GM23338 (cell line): ENCODE measurements around the gene SH3RF3. TPM values are rescaled to one million over a fixed set of nuclear protein-coding genes. Genes with fewer than 3 reads are reported as not detected.

Experiments used
- ATAC-seq: fragments of 200-7000 bp; cut with Tn5 transposase; 3 replicates; pipeline ENCODE4 v1.9.1; 2020
- DNase-seq: peaks from one replicate; pipeline ENCODE4 v3.0.0-alpha.2; 2015; ENCODE audit warnings: low spot score
- H2AFZ ChIP-seq: fragments of 200-600 bp; sonication (generic); 2 replicates; pipeline ENCODE4 v1.8.0; 2016; ENCODE audit warnings: antibody characterized with exemption, mild to moderate bottlenecking, moderate library complexity
- H3F3A ChIP-seq: fragments of 200-600 bp; sonication (generic); replicated peaks from 2 replicates; pipeline ENCODE4 v1.8.0; 2017; ENCODE audit warnings: antibody characterized with exemption, mixed run types, low read depth
- H3K27ac ChIP-seq: fragments of 200-600 bp; sonication (generic); 2 replicates; pipeline ENCODE4 v1.6.1; 2016; ENCODE audit warnings: low read depth
- H3K27me3 ChIP-seq: fragments of 200-600 bp; sonication (generic); 2 replicates; pipeline ENCODE4 v1.8.0; 2016; ENCODE audit warnings: mild to moderate bottlenecking, mixed run types, moderate library complexity; ENCODE audit not compliant: insufficient read depth
- H3K36me3 ChIP-seq: fragments of 200-600 bp; sonication (generic); 2 replicates; pipeline ENCODE4 v1.8.0; 2016; ENCODE audit warnings: mild to moderate bottlenecking; ENCODE audit not compliant: insufficient read depth
- H3K4me1 ChIP-seq: fragments of 200-600 bp; sonication (generic); 2 replicates; pipeline ENCODE4 v1.8.0; 2016; ENCODE audit warnings: mild to moderate bottlenecking, moderate library complexity; ENCODE audit not compliant: insufficient read depth
- H3K4me2 ChIP-seq: fragments of 200-600 bp; sonication (generic); 2 replicates; pipeline ENCODE4 v1.7.1; 2017; ENCODE audit warnings: mixed run types
- H3K4me3 ChIP-seq: fragments of 200-600 bp; sonication (generic); 2 replicates; pipeline ENCODE4 v1.6.1; 2016; ENCODE audit warnings: mixed run types
- H3K79me2 ChIP-seq: fragments of 200-600 bp; sonication (generic); replicated peaks from 2 replicates; pipeline ENCODE4 v1.8.0; 2017; ENCODE audit warnings: mild to moderate bottlenecking; ENCODE audit not compliant: insufficient read depth
- H3K9me2 ChIP-seq: fragments of 200-600 bp; sonication (generic); 2 replicates; pipeline ENCODE4 v1.8.0; 2017; ENCODE audit not compliant: insufficient read depth
- H4K20me1 ChIP-seq: fragments of 200-600 bp; sonication (generic); replicated peaks from 2 replicates; pipeline ENCODE4 v1.8.0; 2017; ENCODE audit warnings: mild to moderate bottlenecking; ENCODE audit not compliant: insufficient read depth
- H3K27ac Mint-ChIP-seq: 2 replicates; pipeline ENCODE4 v1.8.0; 2020; ENCODE audit warnings: inconsistent platforms, mild to moderate bottlenecking, moderate library complexity, mixed read lengths
- H3K27me3 Mint-ChIP-seq: 3 replicates; pipeline ENCODE4 v1.8.0; 2022; ENCODE audit warnings: low read depth, mild to moderate bottlenecking, moderate library complexity, mixed read lengths, inconsistent platforms; ENCODE audit not compliant: insufficient read depth, poor library complexity
- H3K36me3 Mint-ChIP-seq: 3 replicates; pipeline ENCODE4 v1.8.0; 2021; ENCODE audit warnings: low read depth, mild to moderate bottlenecking, inconsistent platforms, moderate library complexity, mixed read lengths
- H3K4me1 Mint-ChIP-seq: 3 replicates; pipeline ENCODE4 v1.8.0; 2020; ENCODE audit warnings: mild to moderate bottlenecking, inconsistent platforms, mixed read lengths
- H3K4me3 Mint-ChIP-seq: 3 replicates; pipeline ENCODE4 v1.8.0; 2021; ENCODE audit warnings: moderate library complexity, mild to moderate bottlenecking, inconsistent platforms, mixed read lengths
- H3K9me3 Mint-ChIP-seq: 3 replicates; pipeline ENCODE4 v1.8.0; 2020; ENCODE audit warnings: moderate library complexity, mild to moderate bottlenecking, inconsistent platforms, mixed read lengths
- CREB1 ChIP-seq: fragments of 250-450 bp; sonication (Bioruptor Pico); IDR thresholded peaks from 2 replicates; pipeline ENCODE4 v1.5.0; 2020; ENCODE audit warnings: low read depth, mild to moderate bottlenecking, moderate library complexity
- CTCF ChIP-seq, 2 experiments: fragments of 200-600 bp in 1 of 2; sonication (generic) in 1 of 2; conservative IDR thresholded peaks; 2 replicates each; pipeline versions ENCODE4 v1.5.1 to v1.6.1; 2016 to 2017; ENCODE audit warnings: antibody characterized with exemption in 2 of 2, low read depth in 2 of 2, mild to moderate bottlenecking in 2 of 2, moderate library complexity in 1 of 2
- ETS1 ChIP-seq: IDR thresholded peaks from 2 replicates; pipeline ENCODE4 v1.6.1; 2016; ENCODE audit warnings: antibody characterized with exemption
- EZH2 ChIP-seq: fragments of 200-600 bp; sonication (generic); IDR thresholded peaks from one replicate; pipeline ENCODE4 v1.8.0; 2017; ENCODE audit warnings: antibody characterized with exemption, mild to moderate bottlenecking, low read depth; ENCODE audit not compliant: unreplicated experiment
- EZH2phosphoT487 ChIP-seq: fragments of 200-600 bp; sonication (generic); IDR thresholded peaks from one replicate; pipeline ENCODE4 v1.8.1; 2018; ENCODE audit warnings: antibody characterized with exemption; ENCODE audit not compliant: unreplicated experiment
- JUNB ChIP-seq: IDR thresholded peaks from one replicate; pipeline ENCODE4 v1.6.1; 2016; ENCODE audit warnings: antibody characterized with exemption; ENCODE audit not compliant: unreplicated experiment
- NANOG ChIP-seq: IDR thresholded peaks from 2 replicates; pipeline ENCODE4 v1.6.1; 2016; ENCODE audit warnings: antibody characterized with exemption, borderline replicate concordance
- POLR2AphosphoS5 ChIP-seq: IDR thresholded peaks from 2 replicates; pipeline ENCODE4 v1.6.1; 2016; ENCODE audit warnings: antibody characterized with exemption, low read depth
- REST ChIP-seq: IDR thresholded peaks from one replicate; pipeline ENCODE4 v1.6.1; 2018; ENCODE audit warnings: antibody characterized with exemption; ENCODE audit not compliant: unreplicated experiment
- STAT1 ChIP-seq: IDR thresholded peaks from one replicate; pipeline ENCODE4 v1.6.1; 2016; ENCODE audit warnings: antibody characterized with exemption; ENCODE audit not compliant: unreplicated experiment
- ZNF114 ChIP-seq: fragments of 250-450 bp; sonication (Bioruptor Pico); IDR thresholded peaks from 2 replicates; pipeline ENCODE4 v1.5.0; 2020; ENCODE audit warnings: mild to moderate bottlenecking, moderate library complexity
- ZNF331 ChIP-seq: fragments of 250-450 bp; sonication (Bioruptor Pico); IDR thresholded peaks from 2 replicates; pipeline ENCODE4 v1.5.0; 2020; ENCODE audit warnings: low read depth, mild to moderate bottlenecking, moderate library complexity
- ZNF462 ChIP-seq: fragments of 250-450 bp; sonication (Bioruptor Pico); IDR thresholded peaks from 2 replicates; pipeline ENCODE4 v1.5.0; 2020; ENCODE audit warnings: mild to moderate bottlenecking, moderate library complexity
- polyA plus RNA-seq: library from polyadenylated mRNA; unstranded; fragments of >200 nt; fragmentation: Nextera tagmentation; extraction: Ambion mirVana; gene quantifications from 2 replicates; pipeline ENCODE4 v1.2.1, GENCODE V29; 2016
- total RNA-seq: library from RNA; depleted of rRNA; stranded (reverse); fragments of >200 nt; shearing (Covaris generic); gene quantifications from 2 replicates; pipeline ENCODE4 v1.2.3, GENCODE V29; 2014

Gene SH3RF3
- total and polyA plus RNA-seq, 2 experiments from 2014 or later = 0.11 to 0.63 TPM

GRCh38 chr2:109480486-109481195 lies 351.6 kb downstream of the SH3RF3 start:
- H3K4me1 ChIP-seq = no peaks in the 10 kb centered on the region
- H2AFZ ChIP-seq = no peak overlapping the region
- Mint-ChIP-seq H3K27ac (no peak overlapping the region), H3K27me3 (peaks cover 7% of the 10 kb centered on the region), H3K4me3 (no peak overlapping the region), H3K36me3 (no peaks in the 10 kb centered on the region), H3K4me1 (peaks cover 3% of the 10 kb centered on the region; the same call in 1 of the 3 replicates), H3K9me3 (no peaks in the 10 kb centered on the region)
- no peaks in the 10 kb centered on the region; the same call in 1 of the 2 replicates for H4K20me1 ChIP-seq
- no peak overlapping the region for H3K4me2 ChIP-seq
- peaks cover 6% of the 10 kb centered on the region; the same call in 1 of the 2 replicates for H3K9me2 ChIP-seq
- ATAC-seq = no peak
- H3K4me3 ChIP-seq = no peak overlapping the region
- no peaks in the 10 kb centered on the region for H3K27me3 ChIP-seq
- H3K36me3 ChIP-seq = no peaks in the 10 kb centered on the region
- no peak for DNase-seq
- no peak for TF ChIP-seq EZH2
- TF ChIP-seq NANOG = no peak
- no peak for TF ChIP-seq EZH2phosphoT487
- TF ChIP-seq CREB1 (CRISPR knock-in tag) = no peak
- no peak for TF ChIP-seq JUNB
- TF ChIP-seq ZNF462 (CRISPR knock-in tag) = no peak
- TF ChIP-seq REST = no peak
- no peak for TF ChIP-seq ETS1
- no peak for TF ChIP-seq ZNF331 (CRISPR knock-in tag)
- no peak for TF ChIP-seq POLR2AphosphoS5
- no peak for TF ChIP-seq STAT1
- TF ChIP-seq ZNF114 (CRISPR knock-in tag) = no peak
- no peak for TF ChIP-seq CTCF (conservative IDR thresholded peaks at IDR 0.05; ENCODE audit: low read depth in 2 of 2)
- H3F3A ChIP-seq = no peaks in the 10 kb centered on the region
- no peak overlapping the region for H3K27ac ChIP-seq
- no peaks in the 10 kb centered on the region for H3K79me2 ChIP-seq
